Esophagus (tissue), 2 donors: Measurements from ENCODE around the gene WDR89. TPM values are rescaled to one million over a fixed set of nuclear protein-coding genes. Genes with fewer than 3 reads are reported as not detected.

Experiments
- H3K27ac ChIP-seq, 2 donors: one replicate each; pipeline ENCODE4 v1.5.1; 2013; ENCODE audit warnings: low read depth in 2 of 2, mild to moderate bottlenecking in 2 of 2, inconsistent platforms in 1 of 2, low read length in 1 of 2, moderate library complexity in 1 of 2
- H3K27me3 ChIP-seq, 2 donors: one replicate each; pipeline ENCODE4 v1.6.1; 2013; ENCODE audit warnings: low read length in 2 of 2, control low read depth in 1 of 2, mild to moderate bottlenecking in 1 of 2; ENCODE audit not compliant: insufficient read depth in 2 of 2, control insufficient read depth in 1 of 2
- H3K36me3 ChIP-seq, 2 donors: one replicate each; pipeline ENCODE4 v1.6.1; 2013; ENCODE audit warnings: low read length in 1 of 2; ENCODE audit not compliant: control insufficient read depth in 2 of 2, insufficient read depth in 2 of 2
- H3K4me1 ChIP-seq, 2 donors: one replicate each; pipeline ENCODE4 v1.6.1; 2013; ENCODE audit warnings: low read length in 1 of 2; ENCODE audit not compliant: control insufficient read depth in 2 of 2, insufficient read depth in 2 of 2
- H3K4me3 ChIP-seq, 2 donors: one replicate each; pipeline ENCODE4 v1.5.1; 2013; ENCODE audit warnings: low read length in 2 of 2, mild to moderate bottlenecking in 2 of 2, low read depth in 1 of 2, moderate library complexity in 1 of 2
- H3K9me3 ChIP-seq, 2 donors: one replicate each; pipeline ENCODE4 v1.6.1; 2013; ENCODE audit warnings: mild to moderate bottlenecking in 2 of 2, low read depth in 1 of 2, low read length in 1 of 2, moderate library complexity in 1 of 2; ENCODE audit not compliant: control insufficient read depth in 2 of 2, insufficient read depth in 1 of 2
- WGBS, 2 donors: extraction: QIAGEN DNeasy Blood & Tissue Kit; methylation state at CpG; one replicate each; pipeline ENCODE4 v1.1.7; 2013; 5-methylcytosine and 5-hydroxymethylcytosine counted together
- polyA plus RNA-seq, 2 donors: library from polyadenylated mRNA; stranded (reverse); fragments of 200-250 nt; gene quantifications; one replicate each; pipeline ENCODE4 v1.2.3, GENCODE V29; 2013
- donor health status: healthy with polysubstance abuse.
- donor health status: Bipolar disorder and iron deficiency.

WDR89 gene
- 1 to 10 TPM; 3.5 to 3.6 TPM for polyA plus RNA-seq

GRCh38 chr14:63641473-63642228, at the start of gene WDR89:
Gene WDR89 (minus strand): TSS chr14:63641871. CDS start chr14:63599942, 41,929 bp downstream.
- no peaks in the 10 kb centered on the region for H3K36me3 ChIP-seq
- 0% methylated on average over 60 of the region's 60 CpGs for WGBS, 2 donors
- H3K9me3 ChIP-seq: no peaks in the 10 kb centered on the region
- no peaks in the 10 kb centered on the region for H3K27me3 ChIP-seq
- H3K4me3 ChIP-seq: peak within 1 kb of the TSS; percentile 68 to 79
- peak within 1 kb of the TSS; percentile 94 to 100 for H3K27ac ChIP-seq
- H3K4me1 ChIP-seq: no peaks in the 10 kb centered on the region

- Histone ChIP-seq H3K36me3 (no peaks in the 10 kb centered on the region), H3K27ac (no peak overlapping the region), H3K9me3 (no peaks in the 10 kb centered on the region), H3K4me1 (no peaks in the 10 kb centered on the region), H3K27me3 (no peaks in the 10 kb centered on the region), H3K4me3 (no peak overlapping the region)
- 98% methylated on average over 3 of the region's 3 CpGs for WGBS, 2 donors
These were observed 47.5 kb upstream of the WDR89 start for GRCh38 chr14:63689132-63689531.

- no peaks in the 10 kb centered on the region for H3K9me3 ChIP-seq
- H3K36me3 ChIP-seq: no peaks in the 10 kb centered on the region
- no peaks in the 10 kb centered on the region for H3K4me1 ChIP-seq
- no peak overlapping the region for H3K4me3 ChIP-seq
- no peak overlapping the region for H3K27ac ChIP-seq
- H3K27me3 ChIP-seq: no peaks in the 10 kb centered on the region
These were observed 45.3 kb upstream of the WDR89 start for GRCh38 chr14:63686926-63687325.

- H3K4me3 ChIP-seq: no peak overlapping the region
- no peaks in the 10 kb centered on the region for H3K36me3 ChIP-seq
- 100% methylated on average over 1 of the region's 1 CpG for WGBS, 2 donors
- H3K9me3 ChIP-seq: no peaks in the 10 kb centered on the region
- no peaks in the 10 kb centered on the region for H3K27me3 ChIP-seq
- no peaks in the 10 kb centered on the region for H3K4me1 ChIP-seq
- H3K27ac ChIP-seq: no peak overlapping the region
These were observed 43.7 kb upstream of the WDR89 start for GRCh38 chr14:63685401-63685800.

GRCh38 chr14:63682727-63683593, 41.3 kb upstream of the WDR89 start:
- no peak overlapping the region for H3K27ac ChIP-seq
- H3K4me1 ChIP-seq: no peaks in the 10 kb centered on the region
- H3K36me3 ChIP-seq: no peaks in the 10 kb centered on the region
- H3K4me3 ChIP-seq: no peak overlapping the region
- no peaks in the 10 kb centered on the region for H3K27me3 ChIP-seq
- WGBS, 2 donors: 85 to 89% methylated on average over 9 of the region's 9 CpGs
- no peaks in the 10 kb centered on the region for H3K9me3 ChIP-seq

- Histone ChIP-seq H3K27me3 (no peaks in the 10 kb centered on the region), H3K9me3 (no peaks in the 10 kb centered on the region), H3K4me1 (no peaks in the 10 kb centered on the region), H3K27ac (no peak overlapping the region), H3K36me3 (no peaks in the 10 kb centered on the region), H3K4me3 (no peak overlapping the region)
- WGBS, 2 donors: 98 to 100% methylated on average over 1 of the region's 1 CpG
These were observed 36.9 kb upstream of the WDR89 start for GRCh38 chr14:63678536-63678935.

- Histone ChIP-seq H3K27me3 (no peaks in the 10 kb centered on the region), H3K9me3 (no peaks in the 10 kb centered on the region), H3K27ac (no peak overlapping the region), H3K36me3 (no peaks in the 10 kb centered on the region), H3K4me1 (no peaks in the 10 kb centered on the region), H3K4me3 (no peak overlapping the region)
- 77 to 91% methylated on average over 3 of the region's 3 CpGs for WGBS, 2 donors
These were observed 36.3 kb upstream of the WDR89 start for GRCh38 chr14:63677891-63678379.

- no peak overlapping the region for H3K4me3 ChIP-seq
- H3K27me3 ChIP-seq: no peaks in the 10 kb centered on the region
- no peaks in the 10 kb centered on the region for H3K36me3 ChIP-seq
- WGBS, 2 donors: 87 to 91% methylated on average over 3 of the region's 3 CpGs
- no peak overlapping the region for H3K27ac ChIP-seq
- H3K4me1 ChIP-seq: no peaks in the 10 kb centered on the region
- H3K9me3 ChIP-seq: no peaks in the 10 kb centered on the region
These were observed 34.9 kb upstream of the WDR89 start for GRCh38 chr14:63676615-63677014.

- Histone ChIP-seq H3K9me3 (no peaks in the 10 kb centered on the region), H3K36me3 (no peaks in the 10 kb centered on the region), H3K27ac (no peak overlapping the region), H3K27me3 (no peaks in the 10 kb centered on the region), H3K4me3 (no peak overlapping the region), H3K4me1 (no peaks in the 10 kb centered on the region)
- WGBS, 2 donors: 81 to 82% methylated on average over 7 of the region's 7 CpGs
These were observed 32.3 kb upstream of the WDR89 start for GRCh38 chr14:63673886-63674497.
